GM19351 (cell line): ENCODE measurements around the gene RBM47.

Source experiments
- ATAC-seq: cut with Tn5 transposase; IDR thresholded peaks from one replicate; pipeline ENCODE4 v1.9.1; 2021; ENCODE audit warnings: mild to moderate bottlenecking, moderate library complexity; ENCODE audit not compliant: unreplicated experiment

RBM47 gene

DNA sequence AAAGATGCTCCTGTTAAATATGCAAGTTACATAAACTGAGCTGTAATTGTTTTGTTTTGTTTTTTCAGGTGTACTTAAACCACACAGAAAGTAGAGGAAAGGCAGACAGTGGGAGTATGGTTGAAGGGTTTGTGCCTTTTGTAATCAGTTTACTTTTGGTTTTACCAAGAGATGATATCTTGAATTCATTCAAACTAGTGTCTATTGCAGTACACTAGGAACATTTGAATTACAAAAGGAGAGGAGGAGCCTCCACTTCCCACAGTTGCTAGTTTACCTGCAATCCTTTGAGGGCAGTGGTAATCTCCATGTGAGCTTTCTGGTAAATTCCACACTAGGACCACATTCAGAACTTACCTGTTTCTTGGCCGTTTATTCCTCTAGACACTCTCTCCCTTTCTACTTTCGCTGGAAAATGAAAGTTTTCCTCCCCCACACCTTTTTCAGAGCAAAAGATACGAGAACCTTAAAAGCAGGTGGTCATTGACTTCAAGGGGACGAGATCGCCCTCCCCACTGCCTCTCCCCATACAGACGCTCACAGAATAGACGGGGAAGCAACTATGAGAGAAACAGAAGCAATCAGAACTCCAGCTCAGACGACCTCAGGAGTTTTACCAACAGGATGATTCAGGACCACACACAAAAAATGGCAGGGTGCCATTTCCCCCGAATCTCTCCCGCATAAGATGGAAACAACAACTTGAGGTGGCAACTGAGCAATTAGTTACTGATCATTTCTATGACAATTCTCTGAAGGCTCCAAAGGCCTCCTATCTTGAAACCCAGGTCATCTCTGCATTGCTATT lies 3.3 kb downstream of the RBM47 start:
- ATAC-seq = no peak

GRCh38 chr4:40623707-40624106 lies 6.0 kb downstream of the RBM47 start:
- ATAC-seq = no peak

DNA sequence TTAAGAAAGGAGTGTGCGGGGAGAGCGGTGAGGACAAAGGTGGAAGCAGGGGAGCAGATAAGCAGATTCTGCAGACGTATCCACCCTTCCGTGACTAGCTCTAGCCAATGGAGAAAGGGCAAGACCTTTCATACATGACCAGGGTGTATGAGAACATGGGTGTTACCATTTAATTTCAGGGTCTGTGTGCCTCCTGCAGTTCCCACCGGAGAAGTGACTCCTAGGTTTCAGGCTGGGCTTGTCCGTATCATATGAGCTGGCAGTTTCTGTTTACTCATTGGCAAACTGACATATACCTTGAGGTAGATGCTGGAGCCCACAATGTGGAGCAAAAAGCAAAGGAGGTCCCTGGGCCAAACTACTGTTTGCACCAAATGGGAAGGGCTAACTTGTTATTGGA lies 6.8 kb downstream of the RBM47 start:
- ATAC-seq = no peak

- ATAC-seq = peak; percentile 65
Measured at GRCh38 chr4:40621592-40622512, 7.8 kb downstream of the RBM47 start.

GRCh38 chr4:40621229-40621591 lies 8.5 kb downstream of the RBM47 start:
- no peak for ATAC-seq

DNA sequence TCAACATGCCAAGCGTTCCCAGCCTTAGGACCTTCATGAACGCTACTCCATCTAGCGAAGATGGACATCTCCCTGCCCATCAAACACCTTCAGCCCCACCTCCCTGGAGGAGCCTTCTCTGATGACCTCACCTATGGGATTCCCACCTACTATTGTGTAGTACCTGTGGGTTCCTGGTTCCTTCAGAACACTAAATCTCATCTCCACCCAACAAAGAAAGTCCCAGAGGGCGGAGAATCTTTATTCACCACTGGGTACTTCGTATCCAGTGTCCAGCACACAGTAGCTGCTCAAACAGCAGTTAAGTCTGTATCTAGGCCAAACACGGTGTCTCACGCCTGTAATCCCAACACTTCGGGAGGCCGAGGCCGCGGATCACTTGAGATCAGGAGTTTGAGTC lies 10.1 kb downstream of the RBM47 start:
- no peak for ATAC-seq

DNA sequence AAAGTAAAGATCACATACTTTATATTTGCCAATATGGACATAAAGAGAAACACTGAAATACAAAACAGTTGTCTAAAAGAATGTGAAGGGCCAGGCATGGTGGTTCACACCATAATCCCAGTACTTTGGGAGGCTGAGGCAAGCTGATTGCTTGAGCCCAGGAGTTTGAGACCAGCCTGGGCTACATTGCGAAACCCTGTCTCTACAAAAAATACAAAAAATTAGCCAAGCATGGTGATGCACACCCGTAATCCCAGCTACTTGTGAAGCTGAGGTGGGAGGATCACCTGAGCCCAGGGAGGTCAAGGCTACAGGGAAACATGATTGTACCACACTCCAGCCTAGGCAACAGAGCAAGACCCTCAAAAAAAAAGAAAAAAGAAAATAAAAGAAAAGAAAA lies 11.8 kb downstream of the RBM47 start:
- ATAC-seq = no peak

DNA sequence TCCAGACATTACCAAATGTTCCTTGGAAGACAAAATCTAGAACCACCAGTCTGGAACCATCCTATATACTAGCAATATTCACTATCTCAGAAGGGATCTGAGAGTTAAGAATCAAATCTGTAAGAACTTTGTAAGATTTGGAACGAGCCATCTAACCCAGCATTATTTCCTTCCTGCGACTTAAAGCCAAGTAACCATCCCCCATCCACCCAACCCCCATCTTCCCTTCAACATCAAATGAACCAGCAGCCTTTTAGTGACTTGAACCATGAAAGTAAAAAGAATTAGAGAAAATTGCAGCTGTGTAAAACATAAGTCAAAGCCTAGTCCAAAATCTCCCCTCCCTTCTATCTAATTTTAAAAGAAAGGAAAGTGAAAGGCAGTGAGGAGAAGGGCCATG lies 15.6 kb downstream of the RBM47 start:
- ATAC-seq = no peak

DNA sequence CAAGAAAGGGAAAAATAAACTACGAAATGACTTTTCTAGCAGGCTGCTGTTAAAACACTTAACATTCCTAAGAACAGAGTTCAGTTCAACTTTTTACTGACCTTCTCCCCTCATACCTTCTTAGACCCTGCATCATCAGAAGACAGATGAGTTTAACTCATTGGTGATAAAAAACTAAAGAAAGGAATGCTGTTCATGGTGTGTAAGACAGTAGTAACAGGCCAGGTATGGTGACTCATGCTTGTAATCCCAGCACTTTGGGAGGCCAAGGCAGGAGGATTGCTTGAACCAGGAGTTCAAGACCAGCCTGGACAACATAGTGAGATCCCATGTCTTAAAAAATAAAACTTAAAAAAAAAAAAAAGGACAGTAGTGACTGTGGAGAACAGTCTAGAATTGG lies 16.2 kb downstream of the RBM47 start:
- ATAC-seq = no peak

- ATAC-seq = no peak
Measured at GRCh38 chr4:40612831-40613230, 16.8 kb downstream of the RBM47 start.

GRCh38 chr4:40612283-40612682 lies 17.4 kb downstream of the RBM47 start:
- ATAC-seq = no peak

GRCh38 chr4:40608628-40609027 lies 21.0 kb downstream of the RBM47 start:
- no peak for ATAC-seq

GRCh38 chr4:40607221-40607620 lies 22.4 kb downstream of the RBM47 start:
- ATAC-seq = no peak

- no peak for ATAC-seq
Measured at GRCh38 chr4:40606239-40606767, 23.4 kb downstream of the RBM47 start.

- no peak for ATAC-seq
Measured at GRCh38 chr4:40603281-40603680, 26.4 kb downstream of the RBM47 start.

DNA sequence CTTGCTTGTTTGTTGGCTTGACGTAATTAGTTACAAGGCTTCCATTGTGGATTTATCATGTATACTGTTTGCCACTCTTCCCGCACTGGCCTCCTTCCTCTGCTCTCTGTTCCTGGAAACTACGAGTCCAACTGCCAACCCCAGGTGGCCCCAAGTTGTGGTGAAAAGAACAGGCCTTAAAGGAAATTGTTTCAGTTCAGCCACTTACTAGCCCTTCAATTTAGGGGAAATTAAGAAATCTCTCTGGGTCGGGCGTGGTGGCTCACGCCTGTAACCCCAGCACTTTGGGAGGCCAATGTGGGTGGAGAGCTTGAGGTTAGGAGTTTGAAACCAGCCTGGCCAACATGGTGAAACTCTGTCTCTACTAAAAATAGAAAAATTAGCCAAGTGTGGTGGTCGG lies 28.0 kb downstream of the RBM47 start:
- ATAC-seq = no peak

- ATAC-seq = no peak
Measured at GRCh38 chr4:40600850-40601249, 28.8 kb downstream of the RBM47 start.

- no peak for ATAC-seq
Measured at GRCh38 chr4:40599431-40599830, 30.2 kb downstream of the RBM47 start.

- no peak for ATAC-seq
Measured at GRCh38 chr4:40596522-40596921, 33.1 kb downstream of the RBM47 start.

DNA sequence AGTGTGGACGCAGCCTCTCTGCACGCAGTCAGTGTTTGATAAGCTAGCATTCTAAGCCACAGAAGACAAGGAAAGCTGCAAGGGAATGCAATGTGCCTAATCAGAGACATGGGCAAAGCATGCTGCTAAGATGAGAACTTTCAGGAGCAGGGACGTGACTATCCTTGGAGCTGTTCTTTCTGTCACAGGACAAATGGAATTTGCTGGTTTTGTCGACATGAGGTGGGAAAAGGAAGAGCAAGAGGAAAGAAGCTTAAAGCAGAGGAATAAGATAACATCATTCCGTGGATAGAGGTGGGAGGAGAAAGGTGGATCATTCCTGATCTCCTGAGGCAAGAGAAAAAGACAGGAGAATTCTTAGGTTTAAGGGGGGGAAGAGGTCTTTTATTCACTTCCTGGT lies 33.7 kb downstream of the RBM47 start:
- no peak for ATAC-seq

DNA sequence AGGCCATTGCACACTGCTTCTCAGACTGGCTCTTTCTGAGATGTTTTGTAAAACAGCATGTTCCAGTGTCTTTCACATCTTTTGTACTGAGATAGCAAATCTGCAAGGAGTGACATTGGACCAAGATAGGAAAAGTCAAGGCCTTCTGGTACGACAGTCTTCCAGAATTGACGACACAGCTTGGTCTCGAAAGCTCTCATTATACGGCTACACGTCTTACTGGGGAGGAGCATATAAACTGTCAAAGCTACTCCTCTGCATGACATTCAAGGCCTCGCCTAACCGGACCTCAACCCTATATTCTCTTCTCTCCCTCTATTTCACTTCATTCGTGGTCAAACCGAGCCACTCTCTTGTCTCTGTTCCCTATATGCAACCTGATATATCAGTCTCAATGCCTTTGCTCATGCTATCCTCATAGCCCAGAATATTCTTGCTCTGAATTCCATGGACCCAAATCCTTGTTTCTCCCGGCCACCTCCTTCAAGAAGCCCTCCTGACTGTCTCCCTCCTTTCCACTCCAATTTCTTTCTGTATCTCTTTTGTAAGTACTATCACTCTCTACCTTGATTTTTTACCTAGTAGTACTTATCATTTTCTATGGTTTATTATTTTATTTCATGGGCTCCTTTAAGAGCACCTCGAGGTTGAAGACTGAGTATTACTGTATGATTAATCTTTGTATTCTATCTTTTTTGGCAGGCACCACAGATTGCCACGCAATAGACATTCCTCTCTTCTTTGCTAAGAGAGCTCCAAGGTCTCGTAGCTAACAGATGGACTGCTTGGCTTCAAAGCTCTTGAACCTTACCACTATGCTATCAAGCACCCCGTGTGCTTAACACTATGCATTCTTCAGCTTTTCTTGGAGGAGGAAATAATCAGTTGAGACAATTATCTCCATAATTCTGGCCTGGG lies 35.1 kb downstream of the RBM47 start:
- no peak for ATAC-seq
